IMR-90 (cell line): ENCODE results near the gene KLHL42. TPM values are rescaled to one million over a fixed set of nuclear protein-coding genes. Genes with fewer than 3 reads are reported as not detected.

Source experiments
- ATAC-seq: fragments of 200-7000 bp; cut with Tn5 transposase; 2 replicates; pipeline ENCODE4 v1.9.1; 2020; ENCODE audit warnings: low read depth, mild to moderate bottlenecking, moderate library complexity
- BruUV-seq: library from RNA; stranded (reverse); fragments of 400-500 nt; replicated peaks from 2 replicates; lab custom pipeline; 2021; lab: Mats Ljungman, UMichigan
- CTCF ChIA-PET: fragments of 300-600 bp; formaldehyde crosslinking; extraction: SDS; loops from one replicate; lab custom pipeline; 2021; ENCODE audit warnings: antibody characterized with exemption; lab: Yijun Ruan, JAX
- POLR2A ChIA-PET: fragments of 300-600 bp; sonication (Branson Sonifier 250); formaldehyde crosslinking; loops from one replicate; lab custom pipeline; 2022; ENCODE audit warnings: antibody characterized with exemption; ENCODE audit not compliant: unreplicated experiment; lab: Charles Lee
- DNase-seq: peaks from one replicate; pipeline ENCODE4 v3.0.0; 2013
- H2AFZ ChIP-seq: replicated peaks from 2 replicates; pipeline ENCODE3; 2013; ENCODE audit warnings: low read length, mild to moderate bottlenecking; ENCODE audit not compliant: poor library complexity
- H2AK5ac ChIP-seq: 2 replicates; pipeline ENCODE4 v1.6.1; 2013; ENCODE audit warnings: low read depth, low read length, inconsistent platforms
- H2AK9ac ChIP-seq: replicated peaks from 2 replicates; pipeline ENCODE3; 2013; ENCODE audit warnings: mild to moderate bottlenecking, low read depth, low read length, moderate library complexity; ENCODE audit not compliant: poor library complexity
- H2BK120ac ChIP-seq: 2 replicates; pipeline ENCODE4 v1.6.1; 2013; ENCODE audit warnings: low read depth, low read length, inconsistent platforms
- H2BK15ac ChIP-seq: 3 replicates; pipeline ENCODE4 v1.6.1; 2013; ENCODE audit warnings: low read depth, low read length, inconsistent platforms
- H2BK20ac ChIP-seq: 2 replicates; pipeline ENCODE4 v1.6.1; 2013; ENCODE audit warnings: low read depth, mild to moderate bottlenecking, inconsistent platforms, low read length, moderate library complexity
- H2BK5ac ChIP-seq: 2 replicates; pipeline ENCODE4 v1.6.1; 2013; ENCODE audit warnings: mild to moderate bottlenecking, low read depth, low read length, inconsistent platforms; ENCODE audit not compliant: poor library complexity, severe bottlenecking
- H3K14ac ChIP-seq: replicated peaks from 2 replicates; pipeline ENCODE4 v1.6.1; 2013; ENCODE audit warnings: low read depth, low read length, inconsistent platforms
- H3K18ac ChIP-seq: 2 replicates; pipeline ENCODE4 v1.6.1; 2013; ENCODE audit warnings: low read depth, low read length, control low read depth
- H3K23ac ChIP-seq: 2 replicates; pipeline ENCODE4 v1.6.1; 2013; ENCODE audit warnings: low read depth, low read length, inconsistent platforms
- H3K27ac ChIP-seq: 2 replicates; pipeline ENCODE4 v1.5.1; 2013; ENCODE audit warnings: mild to moderate bottlenecking, control low read depth, low read length; ENCODE audit not compliant: insufficient read depth
- H3K27me3 ChIP-seq: 2 replicates; pipeline ENCODE4 v1.6.1; 2013; ENCODE audit warnings: low read length; ENCODE audit not compliant: control insufficient read depth, insufficient read depth
- H3K36me3 ChIP-seq: 2 replicates; pipeline ENCODE4 v1.6.1; 2013; ENCODE audit warnings: low read length, mixed read lengths; ENCODE audit not compliant: control insufficient read depth, insufficient read depth
- H3K4ac ChIP-seq: 2 replicates; pipeline ENCODE4 v1.6.1; 2013; ENCODE audit warnings: low read depth, low read length, inconsistent platforms
- H3K4me1 ChIP-seq: 2 replicates; pipeline ENCODE4 v1.6.1; 2013; ENCODE audit warnings: low read length, mixed read lengths; ENCODE audit not compliant: control insufficient read depth, insufficient read depth
- H3K4me2 ChIP-seq: 2 replicates; pipeline ENCODE4 v1.6.1; 2013; ENCODE audit warnings: low read depth, mild to moderate bottlenecking, control low read depth, low read length, moderate library complexity
- H3K4me3 ChIP-seq: 2 replicates; pipeline ENCODE4 v1.5.1; 2013; ENCODE audit warnings: low read depth, mild to moderate bottlenecking, control low read depth, low read length, moderate library complexity; ENCODE audit not compliant: insufficient read depth
- H3K56ac ChIP-seq: 2 replicates; pipeline ENCODE4 v1.6.1; 2013; ENCODE audit warnings: low read length, inconsistent platforms; ENCODE audit not compliant: insufficient read depth; ENCODE audit errors: extremely low read depth
- H3K79me1 ChIP-seq, 2 experiments: 2 replicates each; pipeline ENCODE4 v1.6.1; 2013; ENCODE audit warnings: low read length in 2 of 2, inconsistent platforms in 1 of 2, low read depth in 1 of 2
- H3K9ac ChIP-seq: 2 replicates; pipeline ENCODE4 v1.6.1; 2013; ENCODE audit warnings: low read depth, low read length, control low read depth
- H3K9me1 ChIP-seq: 2 replicates; pipeline ENCODE4 v1.6.1; 2013; ENCODE audit warnings: low read length, inconsistent platforms; ENCODE audit not compliant: insufficient read depth
- H3K9me3 ChIP-seq: 2 replicates; pipeline ENCODE4 v1.6.1; 2013; ENCODE audit warnings: low read length; ENCODE audit not compliant: control insufficient read depth, insufficient read depth
- H4K20me1 ChIP-seq: 2 replicates; pipeline ENCODE4 v1.6.1; 2013; ENCODE audit warnings: low read length, inconsistent platforms; ENCODE audit not compliant: insufficient read depth
- H4K5ac ChIP-seq: 2 replicates; pipeline ENCODE4 v1.6.1; 2013; ENCODE audit warnings: mild to moderate bottlenecking, low read depth, low read length, control low read depth
- H4K8ac ChIP-seq, 2 experiments: 2 replicates each; pipeline ENCODE4 v1.6.1; 2013; ENCODE audit warnings: low read depth in 2 of 2, low read length in 2 of 2, control low read depth in 1 of 2, inconsistent platforms in 1 of 2
- H4K91ac ChIP-seq: 2 replicates; pipeline ENCODE4 v1.6.1; 2013; ENCODE audit warnings: low read depth, low read length, inconsistent platforms; ENCODE audit not compliant: insufficient read depth
- BHLHE40 ChIP-seq: fragments of 150-350 bp; IDR thresholded peaks from 2 replicates; pipeline ENCODE4 v1.6.1; 2016; ENCODE audit warnings: mild to moderate bottlenecking, low read depth, low read length
- CEBPB ChIP-seq: IDR thresholded peaks from 2 replicates; pipeline ENCODE4 v1.6.1; 2012; ENCODE audit warnings: low read depth, low read length, improper control_type of control experiment
- CHD1 ChIP-seq: IDR thresholded peaks from 2 replicates; pipeline ENCODE4 v1.6.1; 2012; ENCODE audit warnings: low read depth, low read length, improper control_type of control experiment
- ELK1 ChIP-seq: fragments of 150-350 bp; IDR thresholded peaks from 2 replicates; pipeline ENCODE4 v1.6.1; 2016; ENCODE audit warnings: low read depth, mild to moderate bottlenecking, low read length, moderate library complexity, borderline replicate concordance
- FOS ChIP-seq: fragments of 150-350 bp; IDR thresholded peaks from 2 replicates; pipeline ENCODE4 v1.6.1; 2016; ENCODE audit warnings: low read depth, low read length
- MAFK ChIP-seq: IDR thresholded peaks from 2 replicates; pipeline ENCODE4 v1.6.1; 2012; ENCODE audit warnings: low read depth, low read length, improper control_type of control experiment
- MAZ ChIP-seq: IDR thresholded peaks from 2 replicates; pipeline ENCODE4 v1.6.1; 2012; ENCODE audit warnings: low read depth, mild to moderate bottlenecking, low read length, improper control_type of control experiment, moderate library complexity, borderline replicate concordance
- MXI1 ChIP-seq: IDR thresholded peaks from 2 replicates; pipeline ENCODE4 v1.6.1; 2012; ENCODE audit warnings: low read depth, mild to moderate bottlenecking, low read length, moderate library complexity, borderline replicate concordance
- NFE2L2 ChIP-seq: fragments of 150-350 bp; IDR thresholded peaks from 2 replicates; pipeline ENCODE4 v1.6.1; 2016; ENCODE audit warnings: low read depth, mild to moderate bottlenecking, low read length
- POLR2A ChIP-seq: IDR thresholded peaks from 2 replicates; pipeline ENCODE4 v1.6.1; 2012; ENCODE audit warnings: mild to moderate bottlenecking, low read depth, low read length
- RCOR1 ChIP-seq: IDR thresholded peaks from 2 replicates; pipeline ENCODE4 v1.6.1; 2012; ENCODE audit warnings: mild to moderate bottlenecking, low read length, improper control_type of control experiment; ENCODE audit not compliant: insufficient replicate concordance
- SMC3 ChIP-seq: fragments of 150-350 bp; IDR thresholded peaks from 2 replicates; pipeline ENCODE4 v1.6.1; 2016; ENCODE audit warnings: low read depth, mild to moderate bottlenecking, antibody characterized with exemption, low read length, moderate library complexity
- WGBS, 2 experiments: methylation state at CpG; one replicate each; pipeline versions ENCODE4 v1.1.5 to v1.1.7; 2013; ENCODE audit warnings: missing lambda C conversion rate in 2 of 2; ENCODE audit not compliant: insufficient read length in 1 of 2; ENCODE audit errors: extremely low coverage in 2 of 2; 5-methylcytosine and 5-hydroxymethylcytosine counted together
- dilution Hi-C: fragments of 300-500 bp; cut with HindIII; formaldehyde crosslinking; loops from one replicate; pipeline ENCODE4 v1.14.3; 2018; ENCODE audit warnings: low sequenced_read_pairs; ENCODE audit not compliant: unreplicated experiment
- in situ Hi-C: fragments of 300-500 bp; cut with MboI; formaldehyde crosslinking; loops from 3 replicates; pipeline ENCODE4 v1.14.3; 2019; ENCODE audit warnings: low sequenced_read_pairs, inconsistent platforms, mixed read lengths
- intact Hi-C: fragments of 100-400 bp; cut with micrococcal nuclease; formaldehyde crosslinking; loops from 2 replicates; pipeline ENCODE4 v1.10.0; 2022
- polyA plus RNA-seq, 3 experiments: library from polyadenylated mRNA; depleted of rRNA; stranded (reverse); fragments of >200 nt; gene quantifications; 2 replicates each; pipeline ENCODE4 v1.2.3, GENCODE V29; 2012; ENCODE audit warnings: low replicate concordance in 1 of 3
- total RNA-seq: library from RNA; depleted of rRNA; stranded (reverse); fragments of >200 nt; gene quantifications from 2 replicates; pipeline ENCODE4 v1.2.3, GENCODE V29; 2012
- TF ChIP-seq, protein P1 (sequence below): fragments of 150-350 bp; IDR thresholded peaks from 2 replicates; pipeline ENCODE4 v1.6.1; 2017; ENCODE audit warnings: mild to moderate bottlenecking, antibody characterized with exemption, low read length, low read depth
- TF ChIP-seq, protein P2 (sequence below): conservative IDR thresholded peaks from 2 replicates; pipeline ENCODE4 v1.5.1; 2012; ENCODE audit warnings: mild to moderate bottlenecking, low read depth, low read length, improper control_type of control experiment

The KLHL42 gene
- total and polyA plus RNA-seq, 2 of the 4 experiments (the other 2 are of a cell fraction), result 16.7 to 28.3 TPM

DNA sequence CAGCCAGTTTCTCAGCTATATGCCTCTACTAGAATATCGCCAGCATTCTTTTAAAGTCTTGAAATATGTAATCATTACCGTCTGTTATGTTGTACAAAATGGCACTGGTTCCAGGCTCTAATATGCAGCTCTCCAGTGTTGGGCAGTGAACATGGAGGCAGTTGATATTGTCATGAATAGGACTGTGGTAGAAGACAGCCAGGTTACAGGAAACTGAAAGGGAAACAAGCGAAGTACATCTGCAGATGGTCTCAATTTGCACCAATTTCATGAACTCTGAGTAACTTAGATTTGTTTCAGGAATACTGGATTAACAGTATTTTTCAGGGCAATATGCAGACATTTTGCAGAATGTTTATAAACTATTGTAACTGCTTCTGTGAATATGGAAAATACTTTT is 13.4 kb upstream of the KLHL42 start:
- TF ChIP-seq, protein P1, sequence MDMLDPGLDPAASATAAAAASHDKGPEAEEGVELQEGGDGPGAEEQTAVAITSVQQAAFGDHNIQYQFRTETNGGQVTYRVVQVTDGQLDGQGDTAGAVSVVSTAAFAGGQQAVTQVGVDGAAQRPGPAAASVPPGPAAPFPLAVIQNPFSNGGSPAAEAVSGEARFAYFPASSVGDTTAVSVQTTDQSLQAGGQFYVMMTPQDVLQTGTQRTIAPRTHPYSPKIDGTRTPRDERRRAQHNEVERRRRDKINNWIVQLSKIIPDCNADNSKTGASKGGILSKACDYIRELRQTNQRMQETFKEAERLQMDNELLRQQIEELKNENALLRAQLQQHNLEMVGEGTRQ, result no peak
- TF ChIP-seq ELK1 (no peak), BHLHE40 (no peak), SMC3 (no peak), NFE2L2 (no peak), CEBPB (no peak), FOS (no peak), POLR2A (no peak), MAFK (no peak), MXI1 (no peak), CHD1 (no peak), MAZ (no peak), RCOR1 (no peak)
- TF ChIP-seq, protein P2, sequence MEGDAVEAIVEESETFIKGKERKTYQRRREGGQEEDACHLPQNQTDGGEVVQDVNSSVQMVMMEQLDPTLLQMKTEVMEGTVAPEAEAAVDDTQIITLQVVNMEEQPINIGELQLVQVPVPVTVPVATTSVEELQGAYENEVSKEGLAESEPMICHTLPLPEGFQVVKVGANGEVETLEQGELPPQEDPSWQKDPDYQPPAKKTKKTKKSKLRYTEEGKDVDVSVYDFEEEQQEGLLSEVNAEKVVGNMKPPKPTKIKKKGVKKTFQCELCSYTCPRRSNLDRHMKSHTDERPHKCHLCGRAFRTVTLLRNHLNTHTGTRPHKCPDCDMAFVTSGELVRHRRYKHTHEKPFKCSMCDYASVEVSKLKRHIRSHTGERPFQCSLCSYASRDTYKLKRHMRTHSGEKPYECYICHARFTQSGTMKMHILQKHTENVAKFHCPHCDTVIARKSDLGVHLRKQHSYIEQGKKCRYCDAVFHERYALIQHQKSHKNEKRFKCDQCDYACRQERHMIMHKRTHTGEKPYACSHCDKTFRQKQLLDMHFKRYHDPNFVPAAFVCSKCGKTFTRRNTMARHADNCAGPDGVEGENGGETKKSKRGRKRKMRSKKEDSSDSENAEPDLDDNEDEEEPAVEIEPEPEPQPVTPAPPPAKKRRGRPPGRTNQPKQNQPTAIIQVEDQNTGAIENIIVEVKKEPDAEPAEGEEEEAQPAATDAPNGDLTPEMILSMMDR, result no peak
- WGBS, 2 experiments, result 93% methylated on average over 3 of the region's 3 CpGs; no CpG with 5 or more reads in 1 of the 2 experiments
- H3K18ac ChIP-seq, result no peak overlapping the region
- no peak overlapping the region for H2AK5ac ChIP-seq
- dilution Hi-C loops (no loop called here), intact Hi-C loops (no loop called here), in situ Hi-C loops (no loop called here)
- peaks cover 2% of the 10 kb centered on the region; the same call in 1 of the 2 replicates for H3K4me1 ChIP-seq
- H3K9ac ChIP-seq, result no peak overlapping the region
- no peaks in the 10 kb centered on the region for H3K9me3 ChIP-seq
- DNase-seq, result no peak
- ChIA-PET CTCF (no interaction called here), POLR2A (no interaction called here)
- no peak overlapping the region for H4K8ac ChIP-seq
- H2BK15ac ChIP-seq, result no peak overlapping the region
- no peak overlapping the region for H3K56ac ChIP-seq
- H3K27me3 ChIP-seq, result no peaks in the 10 kb centered on the region
- H3K36me3 ChIP-seq, result no peaks in the 10 kb centered on the region
- H3K23ac ChIP-seq, result 0 out of 2 replicates have a peak overlapping the region, but pooled peaks have one; percentile 37
- H4K20me1 ChIP-seq, result no peaks in the 10 kb centered on the region
- no peak overlapping the region for H2AK9ac ChIP-seq
- no peak for ATAC-seq
- H3K4me3 ChIP-seq, result no peak overlapping the region
- no peak overlapping the region for H3K4me2 ChIP-seq
- no peak overlapping the region for H2BK20ac ChIP-seq
- H3K9me1 ChIP-seq, result no peaks in the 10 kb centered on the region
- H4K5ac ChIP-seq, result no peak overlapping the region
- no peaks in the 10 kb centered on the region for H3K79me1 ChIP-seq
- H2AFZ ChIP-seq, result no peak overlapping the region
- no peak overlapping the region for H4K91ac ChIP-seq
- H2BK5ac ChIP-seq, result no peak overlapping the region
- H2BK120ac ChIP-seq, result no peak overlapping the region
- H3K4ac ChIP-seq, result no peak overlapping the region
- no peak overlapping the region for H3K14ac ChIP-seq
- H3K27ac ChIP-seq, result no peak overlapping the region
- no TSS peak for BruUV-seq
